HCT116 (cell line): Measurements from ENCODE around the gene MCF2L. TPM values are rescaled to one million over a fixed set of nuclear protein-coding genes. Genes with fewer than 3 reads are reported as not detected.

Source experiments
- ATAC-seq: fragments of 200-7000 bp; cut with Tn5 transposase; 2 replicates; pipeline ENCODE4 v1.9.1; 2020; ENCODE audit warnings: mild to moderate bottlenecking, moderate library complexity
- BruUV-seq: library from RNA; stranded (reverse); fragments of 400-500 nt; replicated peaks from 2 replicates; lab custom pipeline; 2021; lab: Mats Ljungman, UMichigan
- CTCF ChIA-PET: fragments of 300-600 bp; sonication (Branson Sonifier 250); formaldehyde crosslinking; loops from one replicate; lab custom pipeline; 2021; ENCODE audit warnings: antibody characterized with exemption; lab: Charles Lee
- POLR2A ChIA-PET: fragments of 300-600, 350-600 bp; sonication (Branson Sonifier 250); formaldehyde crosslinking; loops from one replicate; lab custom pipeline; 2021; ENCODE audit warnings: antibody characterized with exemption; lab: Charles Lee
- RAD21 ChIA-PET, 2 experiments: fragments of 300-600 bp; sonication (Branson Sonifier 250); formaldehyde crosslinking; loops; one replicate each; lab custom pipeline; 2023; ENCODE audit warnings: low total read pairs in 2 of 2; ENCODE audit not compliant: uncharacterized antibody in 2 of 2, unreplicated experiment in 2 of 2, low non-redundant PET in 1 of 2; lab: Charles Lee
- DNase-seq: peaks from one replicate; pipeline ENCODE4 v3.0.0-alpha.2; 2010; ENCODE audit warnings: low read depth, low spot score
- H2AFZ ChIP-seq: fragments of 200-600 bp; shearing (Covaris generic), sonication (generic); 2 replicates; pipeline ENCODE4 v1.6.1; 2017; ENCODE audit warnings: low read depth, mixed run types, mixed read lengths, antibody characterized with exemption, low read length; ENCODE audit not compliant: poor library complexity, severe bottlenecking
- H3K27ac ChIP-seq: 2 replicates; pipeline ENCODE4 v1.5.1; 2012; ENCODE audit warnings: low read depth, low read length
- H3K27me3 ChIP-seq: fragments of 200-600 bp; sonication (generic); 2 replicates; pipeline ENCODE4 v1.6.1; 2016; ENCODE audit warnings: mixed run types, low read length, mixed read lengths; ENCODE audit not compliant: insufficient read depth
- H3K36me3 ChIP-seq, 2 experiments: fragments of 200-500 bp in 1 of 2; fragments of 200-600 bp in 1 of 2; sonication (Bioruptor generic) in 1 of 2; sonication (generic) in 1 of 2; 2 replicates each; pipeline versions ENCODE4 v1.5.1 to v1.6.1; 2014 to 2016; ENCODE audit warnings: low read length in 2 of 2, inconsistent platforms in 1 of 2, mixed read lengths in 1 of 2, mixed run types in 1 of 2; ENCODE audit not compliant: insufficient read depth in 2 of 2, control insufficient read depth in 1 of 2
- H3K4me1 ChIP-seq, 2 experiments: fragments of 200-600 bp in 1 of 2; sonication (generic) in 1 of 2; 2 replicates each; pipeline versions ENCODE4 v1.5.1 to v1.6.1; 2012 to 2017; ENCODE audit warnings: low read length in 2 of 2, inconsistent platforms in 1 of 2, mild to moderate bottlenecking in 1 of 2, mixed read lengths in 1 of 2, mixed run types in 1 of 2, moderate library complexity in 1 of 2; ENCODE audit not compliant: insufficient read depth in 2 of 2, control insufficient read depth in 1 of 2
- H3K4me2 ChIP-seq: fragments of 200-600 bp; sonication (generic); 2 replicates; pipeline ENCODE4 v1.6.1; 2017; ENCODE audit warnings: mixed run types, low read length, mixed read lengths
- H3K4me3 ChIP-seq, 2 experiments: fragments of 200-600 bp in 1 of 2; sonication (generic) in 1 of 2; replicated peaks in 1 of 2; 2 replicates each; pipeline ENCODE4 v1.5.1; 2011 to 2016; ENCODE audit warnings: low read length in 2 of 2, control low read depth in 1 of 2, low read depth in 1 of 2, mild to moderate bottlenecking in 1 of 2, mixed read lengths in 1 of 2, mixed run types in 1 of 2
- H3K79me2 ChIP-seq: fragments of 200-600 bp; sonication (generic); 2 replicates; pipeline ENCODE4 v1.6.1; 2017; ENCODE audit warnings: mild to moderate bottlenecking, mixed run types, low read length, moderate library complexity, mixed read lengths; ENCODE audit not compliant: insufficient read depth
- H3K9ac ChIP-seq: fragments of 200-600 bp; sonication (generic); 2 replicates; pipeline ENCODE4 v1.6.1; 2016; ENCODE audit warnings: low read length, mixed read lengths
- H3K9me2 ChIP-seq: fragments of 200-600 bp; sonication (generic), shearing (Covaris generic); 2 replicates; pipeline ENCODE4 v1.6.1; 2017; ENCODE audit warnings: mixed run types, mild to moderate bottlenecking, moderate library complexity; ENCODE audit not compliant: insufficient read depth
- H3K9me3 ChIP-seq, 2 experiments: fragments of 200-500 bp in 1 of 2; fragments of 200-600 bp in 1 of 2; sonication (Bioruptor generic) in 1 of 2; sonication (generic) in 1 of 2; 2 replicates each; pipeline ENCODE4 v1.6.1; 2014 to 2017; ENCODE audit warnings: low read length in 2 of 2, mixed read lengths in 2 of 2, inconsistent platforms in 1 of 2, low read depth in 1 of 2, mild to moderate bottlenecking in 1 of 2, mixed run types in 1 of 2, moderate library complexity in 1 of 2; ENCODE audit not compliant: control insufficient read depth in 1 of 2, insufficient read depth in 1 of 2
- H4K20me1 ChIP-seq: fragments of 200-600 bp; sonication (generic), shearing (Covaris generic); 2 replicates; pipeline ENCODE4 v1.6.1; 2017; ENCODE audit warnings: mixed run types, mild to moderate bottlenecking, moderate library complexity; ENCODE audit not compliant: insufficient read depth
- CTCF ChIP-seq, 3 experiments: fragments of 200-600 bp in 1 of 3; sonication (generic) in 1 of 3; IDR thresholded peaks in 2 of 3; conservative IDR thresholded peaks in 1 of 3; 2 replicates each; pipeline ENCODE4 v1.5.1; 2012 to 2017; ENCODE audit warnings: low read depth in 2 of 3, low read length in 2 of 3, antibody characterized with exemption in 1 of 3, borderline replicate concordance in 1 of 3, control low read depth in 1 of 3, mild to moderate bottlenecking in 1 of 3, mixed read lengths in 1 of 3, mixed run types in 1 of 3, moderate library complexity in 1 of 3; ENCODE audit not compliant: insufficient read depth in 1 of 3
- RAD21 ChIP-seq: IDR thresholded peaks from 2 replicates; pipeline ENCODE4 v1.6.1; 2012; ENCODE audit warnings: low read depth, mild to moderate bottlenecking
- ZBTB33 ChIP-seq: IDR thresholded peaks from 2 replicates; pipeline ENCODE4 v1.6.1; 2011; ENCODE audit warnings: mild to moderate bottlenecking, low read length, moderate library complexity; ENCODE audit not compliant: insufficient replicate concordance; ENCODE audit errors: extremely low read depth
- intact Hi-C: fragments of 100-400 bp; cut with micrococcal nuclease; formaldehyde crosslinking; loops from 2 replicates; pipeline ENCODE4 v1.10.0; 2022
- total RNA-seq: library from RNA; stranded (reverse); gene quantifications from one replicate; pipeline ENCODE4 v1.2.1, GENCODE V29; 2021; ENCODE audit not compliant: unreplicated experiment

The MCF2L gene
- total RNA-seq, 1 experiment from 2014 or later: 19.3 TPM

GRCh38 chr13:113034451-113035212, 65.6 kb downstream of the MCF2L start:
- no peak overlapping the region for H3K27ac ChIP-seq
- ATAC-seq (peak; percentile 81), DNase-seq (no peak)
- ChIA-PET POLR2A (no interaction called here), RAD21 (no interaction called here), CTCF (interaction anchor here (1.3 kb wide), 1 partner anchor 92 kb away, joined by 4 read pairs; no protein-coding TSS in a partner anchor)
- no peak overlapping the region for H3K9ac ChIP-seq
- TF ChIP-seq ZBTB33 (no peak), RAD21 (peak; percentile 87), CTCF (IDR thresholded peaks at IDR 0.05 in 2 of 3, conservative IDR thresholded peaks at IDR 0.05 in 1 of 3; ENCODE audit: borderline replicate concordance in 1 of 3, insufficient read depth in 1 of 3, low read depth in 2 of 3, low read length in 2 of 3) (peak; percentile 64 to 69 (median 67); a peak in 5 of 6 replicates)
- H3K36me3 ChIP-seq: no peaks in the 10 kb centered on the region
- peaks cover 0 to 3% of the 10 kb centered on the region in 2 experiments; a peak in 1 of 4 replicates for H3K4me1 ChIP-seq
- no TSS peak for BruUV-seq
- 0 out of 2 replicates have a peak overlapping the region, but pooled peaks have one; percentile 21 for H3K4me2 ChIP-seq
- H4K20me1 ChIP-seq: no peaks in the 10 kb centered on the region
- intact Hi-C loops: loop anchor here (5.0 to 10.0 kb wide), 3 partner anchors 88 to 360 kb away; partner anchors contain the start of gene F10
- H3K9me2 ChIP-seq: no peaks in the 10 kb centered on the region
- no peak overlapping the region for H2AFZ ChIP-seq
- H3K27me3 ChIP-seq: no peaks in the 10 kb centered on the region
- H3K4me3 ChIP-seq: no peak overlapping the region
- no peaks in the 10 kb centered on the region for H3K79me2 ChIP-seq
- H3K9me3 ChIP-seq: no peaks in the 10 kb centered on the region
